Sigmoid colon (tissue), 7 donors: ENCODE measurements around the gene CRYGS. TPM values are rescaled to one million over a fixed set of nuclear protein-coding genes. Genes with fewer than 3 reads are reported as not detected.
A peak's percentile ranks its signal among the peaks of the same experiment; 100 is the strongest.

Source experiments
- DNase-seq: peaks from one replicate; pipeline ENCODE4 v3.0.0-alpha.2; 2019
- H3K27ac ChIP-seq, 4 donors: fragments of 200-600 bp; sonication (generic); one replicate each; pipeline ENCODE4 v1.5.1; 2016 to 2019; ENCODE audit warnings: mild to moderate bottlenecking in 1 of 4
- H3K27me3 ChIP-seq, 3 donors: fragments of 200-600 bp; sonication (generic); one replicate each; pipeline ENCODE4 v1.5.1; 2019; ENCODE audit warnings: mild to moderate bottlenecking in 1 of 3
- H3K36me3 ChIP-seq, 4 donors: fragments of 200-600 bp; sonication (generic); one replicate each; pipeline ENCODE4 v1.5.1; 2016 to 2019
- H3K4me1 ChIP-seq, 4 donors: fragments of 200-600 bp; sonication (generic); one replicate each; pipeline ENCODE4 v1.5.1; 2017 to 2019
- H3K4me3 ChIP-seq, 4 donors: fragments of 200-600 bp; sonication (generic); one replicate each; pipeline ENCODE4 v1.5.1; 2017 to 2019; ENCODE audit warnings: mild to moderate bottlenecking in 2 of 4, moderate library complexity in 1 of 4
- H3K9me3 ChIP-seq, 4 donors: fragments of 200-600 bp in 3 of 4; sonication (generic) in 3 of 4; one replicate each; pipeline versions ENCODE4 v1.5.1 to v1.6.1; 2013 to 2019
- EP300 ChIP-seq, 4 donors: sonication (generic); formaldehyde crosslinking; IDR thresholded peaks; one replicate each; pipeline ENCODE4 v1.6.1; 2017; ENCODE audit warnings: antibody characterized with exemption in 4 of 4
- POLR2A ChIP-seq, 2 donors: fragments of 450-650 bp; IDR thresholded peaks; one replicate each; pipeline ENCODE4 v1.6.1; 2016; ENCODE audit warnings: antibody characterized with exemption in 2 of 2, mild to moderate bottlenecking in 2 of 2, moderate library complexity in 2 of 2
- POLR2AphosphoS5 ChIP-seq, 4 donors: sonication (generic); formaldehyde crosslinking; IDR thresholded peaks; one replicate each; pipeline ENCODE4 v1.6.1; 2017; ENCODE audit warnings: antibody characterized with exemption in 4 of 4
- WGBS, 2 donors: extraction: QIAGEN DNeasy Blood & Tissue Kit; methylation state at CpG; one replicate each; pipeline ENCODE4 v1.1.7; 2013; 5-methylcytosine and 5-hydroxymethylcytosine counted together
- intact Hi-C: fragments of 100-400 bp; cut with DNase I; formaldehyde crosslinking; loops from one replicate; pipeline ENCODE4 v1.15.1; 2023
- polyA plus RNA-seq, 3 donors: library from polyadenylated mRNA; stranded (reverse); fragments of 200-250 nt; gene quantifications; one replicate each; pipeline ENCODE4 v1.2.3, GENCODE V29; 2013
- total RNA-seq, 4 donors: library from RNA; depleted of rRNA; stranded (reverse); fragments of >200 nt; gene quantifications; one replicate each; pipeline ENCODE4 v1.1.0, GENCODE V29; 2016
- TF ChIP-seq, protein P1 (sequence below), 4 experiments: fragments of 450-650 bp in 3 of 4; fragments of 200-600 bp in 1 of 4; IDR thresholded peaks; one replicate each; pipeline ENCODE4 v1.5.1; 2016 to 2019; ENCODE audit warnings: antibody characterized with exemption in 4 of 4, mild to moderate bottlenecking in 3 of 4, moderate library complexity in 2 of 4
- donor health status: healthy with polysubstance abuse.
- donor health status: Bipolar disorder and iron deficiency.
- donor health status: healthy.

Gene CRYGS
- total and polyA plus RNA-seq, 7 donors: 1.5 to 5.0 (median 3.1) TPM; not detected in 2

DNA sequence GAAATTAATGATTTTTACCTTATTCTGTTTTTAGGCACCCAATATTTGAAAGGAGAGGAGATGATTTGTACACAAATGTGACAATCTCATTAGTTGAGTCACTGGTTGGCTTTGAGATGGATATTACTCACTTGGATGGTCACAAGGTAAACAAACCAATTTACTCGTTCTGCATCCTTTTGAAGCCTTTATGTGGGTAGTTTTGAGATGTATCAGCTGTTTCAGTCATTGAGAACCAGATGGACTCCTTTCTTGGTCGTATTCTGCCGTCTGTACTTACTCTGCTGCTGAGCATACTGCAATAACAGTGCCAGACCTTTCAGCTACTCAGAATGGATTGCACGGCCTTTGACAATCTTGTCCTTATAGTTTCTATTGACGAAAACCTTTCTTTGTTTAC is 39.7 kb upstream of the CRYGS start:
- H3K27me3 ChIP-seq: no peaks in the 10 kb centered on the region
- H3K36me3 ChIP-seq: peaks cover 7 to 74% (median 28%) of the 10 kb centered on the region in 4 donors
- H3K4me3 ChIP-seq: no peak overlapping the region
- TF ChIP-seq EP300 (IDR thresholded peaks at IDR 0.05) (no peak), POLR2AphosphoS5 (IDR thresholded peaks at IDR 0.05) (no peak)
- TF ChIP-seq, protein P1, sequence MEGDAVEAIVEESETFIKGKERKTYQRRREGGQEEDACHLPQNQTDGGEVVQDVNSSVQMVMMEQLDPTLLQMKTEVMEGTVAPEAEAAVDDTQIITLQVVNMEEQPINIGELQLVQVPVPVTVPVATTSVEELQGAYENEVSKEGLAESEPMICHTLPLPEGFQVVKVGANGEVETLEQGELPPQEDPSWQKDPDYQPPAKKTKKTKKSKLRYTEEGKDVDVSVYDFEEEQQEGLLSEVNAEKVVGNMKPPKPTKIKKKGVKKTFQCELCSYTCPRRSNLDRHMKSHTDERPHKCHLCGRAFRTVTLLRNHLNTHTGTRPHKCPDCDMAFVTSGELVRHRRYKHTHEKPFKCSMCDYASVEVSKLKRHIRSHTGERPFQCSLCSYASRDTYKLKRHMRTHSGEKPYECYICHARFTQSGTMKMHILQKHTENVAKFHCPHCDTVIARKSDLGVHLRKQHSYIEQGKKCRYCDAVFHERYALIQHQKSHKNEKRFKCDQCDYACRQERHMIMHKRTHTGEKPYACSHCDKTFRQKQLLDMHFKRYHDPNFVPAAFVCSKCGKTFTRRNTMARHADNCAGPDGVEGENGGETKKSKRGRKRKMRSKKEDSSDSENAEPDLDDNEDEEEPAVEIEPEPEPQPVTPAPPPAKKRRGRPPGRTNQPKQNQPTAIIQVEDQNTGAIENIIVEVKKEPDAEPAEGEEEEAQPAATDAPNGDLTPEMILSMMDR (IDR thresholded peaks at IDR 0.05): no peak
- intact Hi-C loops: no loop called here
- H3K9me3 ChIP-seq: no peaks in the 10 kb centered on the region
- WGBS, 2 donors: 76 to 81% methylated on average over 5 of the region's 5 CpGs
- H3K4me1 ChIP-seq: no peaks in the 10 kb centered on the region
- H3K27ac ChIP-seq: no peak overlapping the region
- DNase-seq: no peak

DNA sequence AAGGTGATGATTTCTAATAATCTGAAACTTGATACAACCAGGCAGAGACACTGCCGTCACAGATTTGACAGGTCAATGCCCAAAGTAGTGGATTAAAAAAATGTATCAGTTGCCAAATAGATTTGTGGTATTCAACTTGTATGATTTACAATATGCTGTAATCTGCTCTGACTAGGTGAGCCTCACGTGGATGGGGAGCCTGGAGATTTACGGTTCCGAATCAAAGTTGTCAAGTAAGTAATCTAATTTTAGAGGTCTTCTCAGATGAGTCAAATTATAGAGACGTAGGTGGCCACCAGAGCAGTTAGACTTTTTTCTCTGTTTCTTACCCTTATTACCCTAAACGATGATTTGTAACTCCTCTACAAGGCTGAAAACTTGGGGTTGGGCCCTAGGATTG is 38.4 kb upstream of the CRYGS start:
- peaks cover 7 to 87% (median 34%) of the 10 kb centered on the region in 4 donors for H3K36me3 ChIP-seq
- TF ChIP-seq POLR2AphosphoS5 (IDR thresholded peaks at IDR 0.05) (no peak), EP300 (IDR thresholded peaks at IDR 0.05) (no peak), POLR2A (IDR thresholded peaks at IDR 0.05) (no peak)
- TF ChIP-seq, protein P1 (IDR thresholded peaks at IDR 0.05): no peak
- WGBS, 2 donors: 95 to 96% methylated on average over 6 of the region's 6 CpGs

DNA sequence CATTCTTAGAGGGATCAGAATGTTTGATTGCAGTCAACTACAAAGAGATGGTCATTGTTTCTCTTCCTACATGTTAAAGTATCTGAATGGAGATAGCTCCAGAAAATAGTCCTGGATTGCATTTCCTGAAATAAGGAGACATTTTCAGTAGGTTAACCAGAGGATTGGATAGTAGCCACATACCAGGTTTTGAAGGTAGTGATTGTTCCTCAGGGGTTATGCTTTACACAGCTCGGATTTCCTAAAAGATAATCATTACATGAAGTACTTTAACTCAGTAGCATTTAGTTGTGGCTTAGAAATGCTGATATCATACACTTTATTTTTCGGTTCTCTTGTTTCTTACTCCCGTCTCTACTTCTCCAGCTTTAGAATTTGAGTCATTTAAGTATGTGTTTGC is 36.6 kb upstream of the CRYGS start:
- H3K36me3 ChIP-seq: peaks cover 16 to 99% (median 46%) of the 10 kb centered on the region in 4 donors
- no peak overlapping the region for H3K4me3 ChIP-seq
- WGBS, 2 donors: 93 to 97% methylated on average over 3 of the region's 3 CpGs
- TF ChIP-seq POLR2AphosphoS5 (IDR thresholded peaks at IDR 0.05) (no peak), EP300 (IDR thresholded peaks at IDR 0.05) (no peak), POLR2A (IDR thresholded peaks at IDR 0.05) (no peak)
- TF ChIP-seq, protein P1 (IDR thresholded peaks at IDR 0.05): no peak
- H3K4me1 ChIP-seq: no peaks in the 10 kb centered on the region
- no peak for DNase-seq
- no peaks in the 10 kb centered on the region for H3K9me3 ChIP-seq
- no peaks in the 10 kb centered on the region for H3K27me3 ChIP-seq
- intact Hi-C loops: no loop called here
- H3K27ac ChIP-seq: no peak overlapping the region

More for the DNA sequence above, 38.4 kb upstream of the CRYGS start:
- Histone ChIP-seq H3K27me3 (no peaks in the 10 kb centered on the region), H3K27ac (no peak overlapping the region), H3K4me3 (no peak overlapping the region), H3K4me1 (no peaks in the 10 kb centered on the region), H3K9me3 (no peaks in the 10 kb centered on the region)
- intact Hi-C loops: no loop called here
- no peak for DNase-seq

DNA sequence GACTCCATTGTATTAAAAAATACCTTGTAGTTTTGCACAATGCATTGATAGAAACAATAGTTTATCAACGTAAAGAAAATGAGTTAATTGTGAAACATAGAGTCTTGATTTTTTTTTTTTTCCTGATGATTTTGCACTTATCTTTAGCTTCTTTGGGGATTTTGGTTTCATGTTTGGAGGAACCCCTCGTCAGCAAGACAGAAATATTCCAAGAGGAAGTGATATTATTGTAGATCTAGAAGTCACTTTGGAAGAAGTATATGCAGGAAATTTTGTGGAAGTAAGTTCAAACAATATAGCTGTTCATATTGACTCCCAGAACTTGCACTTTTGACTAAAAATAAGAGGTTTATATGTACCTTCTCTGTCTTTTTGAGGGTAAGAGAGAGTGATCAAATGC is 33.3 kb upstream of the CRYGS start:
- no peaks in the 10 kb centered on the region for H3K4me1 ChIP-seq
- no peaks in the 10 kb centered on the region for H3K9me3 ChIP-seq
- no peak overlapping the region for H3K27ac ChIP-seq
- peaks cover 16 to 99% (median 25%) of the 10 kb centered on the region in 4 donors for H3K36me3 ChIP-seq
- no peak for TF ChIP-seq POLR2A (IDR thresholded peaks at IDR 0.05)
- no peak for TF ChIP-seq EP300 (IDR thresholded peaks at IDR 0.05)
- TF ChIP-seq, protein P1 (IDR thresholded peaks at IDR 0.05): no peak
- no peak for TF ChIP-seq POLR2AphosphoS5 (IDR thresholded peaks at IDR 0.05)
- intact Hi-C loops: no loop called here
- no peak for DNase-seq
- no peak overlapping the region for H3K4me3 ChIP-seq
- H3K27me3 ChIP-seq: no peaks in the 10 kb centered on the region
- 89 to 90% methylated on average over 2 of the region's 2 CpGs for WGBS, 2 donors

DNA sequence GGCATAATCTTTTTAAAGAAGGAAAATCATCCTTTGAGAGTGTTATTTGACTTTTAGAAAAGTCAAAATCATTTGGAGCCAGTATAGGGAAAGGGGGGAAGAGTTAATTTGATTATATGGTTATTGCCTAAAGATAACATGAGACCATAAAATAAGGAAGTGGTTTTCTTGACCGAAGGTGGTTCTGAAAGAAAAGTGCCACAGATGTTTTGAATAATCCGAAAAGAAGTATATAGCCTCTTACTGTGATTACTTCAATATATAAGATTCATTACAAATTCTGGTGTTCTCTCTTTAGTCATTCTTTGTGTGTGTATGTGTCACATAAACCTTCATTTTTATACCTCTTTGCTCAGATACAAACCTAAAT is 27.4 kb upstream of the CRYGS start:
- Histone ChIP-seq H3K4me3 (peak overlapping the region in 3 of 4 donors; percentile 71 to 92 (median 90)), H3K4me1 (peaks cover 0 to 33% (median 27%) of the 10 kb centered on the region in 4 donors), H3K9me3 (no peaks in the 10 kb centered on the region), H3K36me3 (peaks cover 10 to 46% (median 11%) of the 10 kb centered on the region in 4 donors), H3K27me3 (no peaks in the 10 kb centered on the region), H3K27ac (peak overlapping the region in 1 of 4 donors; percentile 95)
- intact Hi-C loops: no loop called here
- 14 to 18% methylated on average over 2 of the region's 2 CpGs for WGBS, 2 donors
- DNase-seq: no peak
- no peak for TF ChIP-seq POLR2AphosphoS5 (IDR thresholded peaks at IDR 0.05)
- no peak for TF ChIP-seq POLR2A (IDR thresholded peaks at IDR 0.05)
- TF ChIP-seq, protein P1 (IDR thresholded peaks at IDR 0.05): no peak
- TF ChIP-seq EP300 (IDR thresholded peaks at IDR 0.05): no peak
